ENCODE results near the gene RHOV.

DNA sequence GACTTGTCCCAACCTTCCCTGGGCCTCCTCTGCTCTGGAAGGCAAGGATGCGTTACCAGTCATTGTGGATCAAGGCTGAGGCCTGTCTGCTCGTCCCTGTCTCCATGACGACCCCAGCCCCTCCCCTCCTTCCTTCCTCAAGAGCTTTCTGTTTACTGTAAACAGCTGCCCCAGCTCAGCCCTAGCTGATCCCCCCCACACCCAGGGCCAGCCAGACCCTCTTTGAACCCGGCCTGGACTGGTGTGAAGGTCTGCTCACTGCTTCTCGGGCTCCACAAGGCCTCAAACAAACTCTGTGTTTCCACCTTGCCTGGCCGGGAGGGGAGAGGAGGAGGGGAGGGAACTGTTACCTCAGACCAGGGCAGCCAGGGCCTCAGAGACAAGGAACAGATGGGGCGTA is 37.1 kb upstream of the RHOV start:
- TF ChIP-seq, protein P1, sequence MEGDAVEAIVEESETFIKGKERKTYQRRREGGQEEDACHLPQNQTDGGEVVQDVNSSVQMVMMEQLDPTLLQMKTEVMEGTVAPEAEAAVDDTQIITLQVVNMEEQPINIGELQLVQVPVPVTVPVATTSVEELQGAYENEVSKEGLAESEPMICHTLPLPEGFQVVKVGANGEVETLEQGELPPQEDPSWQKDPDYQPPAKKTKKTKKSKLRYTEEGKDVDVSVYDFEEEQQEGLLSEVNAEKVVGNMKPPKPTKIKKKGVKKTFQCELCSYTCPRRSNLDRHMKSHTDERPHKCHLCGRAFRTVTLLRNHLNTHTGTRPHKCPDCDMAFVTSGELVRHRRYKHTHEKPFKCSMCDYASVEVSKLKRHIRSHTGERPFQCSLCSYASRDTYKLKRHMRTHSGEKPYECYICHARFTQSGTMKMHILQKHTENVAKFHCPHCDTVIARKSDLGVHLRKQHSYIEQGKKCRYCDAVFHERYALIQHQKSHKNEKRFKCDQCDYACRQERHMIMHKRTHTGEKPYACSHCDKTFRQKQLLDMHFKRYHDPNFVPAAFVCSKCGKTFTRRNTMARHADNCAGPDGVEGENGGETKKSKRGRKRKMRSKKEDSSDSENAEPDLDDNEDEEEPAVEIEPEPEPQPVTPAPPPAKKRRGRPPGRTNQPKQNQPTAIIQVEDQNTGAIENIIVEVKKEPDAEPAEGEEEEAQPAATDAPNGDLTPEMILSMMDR (IDR thresholded peaks at IDR 0.05; ENCODE audit: low read depth, low read length), result no peak
- TF ChIP-seq EZH2phosphoT487 (IDR thresholded peaks at IDR 0.05; ENCODE audit: low read depth), result no peak

Data from OCI-LY3 (cell line).